Activated T-cell treated with anti-CD3 and anti-CD28 coated beads for 48 hours (primary cell): ENCODE measurements around the gene ZNF784.
A peak's percentile ranks its signal among the peaks of the same experiment; 100 is the strongest.
"Not testable (repeated sequence)": the region's sequence is repeated elsewhere in the genome, so short reads cannot be mapped to it uniquely, and the experiment has no call there.

Experiments
- DNase-seq: peaks from one replicate; pipeline ENCODE4 v3.0.0-alpha.2; 2020; ENCODE audit warnings: low read depth

The ZNF784 gene

GRCh38 chr19:55583897-55584296, 40.5 kb downstream of the ZNF784 start:
- DNase-seq, result not testable (repeated sequence)

GRCh38 chr19:55582284-55582683, 42.1 kb downstream of the ZNF784 start:
- DNase-seq, result not testable (repeated sequence)

GRCh38 chr19:55581823-55582223, 42.5 kb downstream of the ZNF784 start:
- no peak for DNase-seq

GRCh38 chr19:55581145-55581822, 43.1 kb downstream of the ZNF784 start:
- no peak for DNase-seq

- DNase-seq, result peak; percentile 79
Observed at GRCh38 chr19:55580628-55581144, 43.7 kb downstream of the ZNF784 start, which contains the start of gene ZNF579. TSS of gene ZNF579 (minus strand) at chr19:55580848. CDS start at chr19:55579639, 1,209 bp downstream.

- no peak for DNase-seq
Observed at GRCh38 chr19:55579766-55580621, 44.4 kb downstream of the ZNF784 start.

- no peak for DNase-seq
Observed at GRCh38 chr19:55578761-55579747, 45.3 kb downstream of the ZNF784 start.

- DNase-seq, result no peak
Observed at GRCh38 chr19:55578031-55578760, 46.2 kb downstream of the ZNF784 start.

- no peak for DNase-seq
Observed at GRCh38 chr19:55576746-55577145, 47.6 kb downstream of the ZNF784 start.

- DNase-seq, result not testable (repeated sequence)
Observed at GRCh38 chr19:55573929-55574328, 50.4 kb downstream of the ZNF784 start.
